ENCODE results near the gene CLEC5A. TPM values are rescaled to one million over a fixed set of nuclear protein-coding genes. Genes with fewer than 3 reads are reported as not detected.
"Not testable (repeated sequence)": the region's sequence is repeated elsewhere in the genome, so short reads cannot be mapped to it uniquely, and the experiment has no call there.

CLEC5A gene
- polyA plus RNA-seq, 3 donors = 9.6 to 15.2 (median 10.0) TPM

- Histone ChIP-seq H2AFZ (ENCODE audit: insufficient read depth, low read depth, low read length, poor library complexity, severe bottlenecking) (peak overlapping the region; percentile 4), H3K27me3 (ENCODE audit: control insufficient read depth in 2 of 2, insufficient read depth in 2 of 2, low read length in 2 of 2) (no peaks in the 10 kb centered on the region), H3K36me3 (replicated peaks in 1 of 2; ENCODE audit: control insufficient read depth in 1 of 2, insufficient read depth in 2 of 2, low read length in 2 of 2) (no peaks in the 10 kb centered on the region), H3K4me3 (replicated peaks in 1 of 3; ENCODE audit: low read depth in 2 of 3, low read length in 3 of 3) (peak overlapping the region in 1 of 3 experiments; percentile 27), H3K79me2 (ENCODE audit: insufficient read depth, low read length) (no peaks in the 10 kb centered on the region), H4K20me1 (ENCODE audit: insufficient read depth, low read length) (no peaks in the 10 kb centered on the region), H3K4me2 (replicated peaks; ENCODE audit: extremely low read depth, low read length, poor library complexity, severe bottlenecking) (peak overlapping the region; percentile 55), H3K9me3 (replicated peaks in 1 of 2; ENCODE audit: control insufficient read depth in 1 of 2, insufficient read depth in 1 of 2, low read length in 2 of 2) (no peaks in the 10 kb centered on the region), H3K9ac (ENCODE audit: insufficient read depth, low read length, poor library complexity, severe bottlenecking) (no peak overlapping the region), H3K27ac (ENCODE audit: low read depth in 1 of 2, low read length in 2 of 2) (peak overlapping the region; percentile 20 to 75), H3K4me1 (ENCODE audit: control insufficient read depth in 1 of 2, insufficient read depth in 2 of 2, low read length in 2 of 2) (peaks cover 56 to 63% of the 10 kb centered on the region in 2 donors)
- TF ChIP-seq CTCF (IDR thresholded peaks at IDR 0.05) = no peak
- peak overlapping the region; percentile 77 to 91 (median 86) for H3K27ac Mint-ChIP-seq
- H3K4me1 Mint-ChIP-seq = peaks cover 65% of the 10 kb centered on the region
- H3K9me3 Mint-ChIP-seq = peaks cover 0 to 7% (median 2%) of the 10 kb centered on the region in 7 donors
- peaks cover 0 to 2% (median 0%) of the 10 kb centered on the region in 3 donors for H3K27me3 Mint-ChIP-seq (ENCODE audit: low read depth in 3 of 3)
- intact Hi-C loops (cut with micrococcal nuclease) = no loop called here
- WGBS (ENCODE audit: insufficient coverage) = 25% methylated on average over 4 of the region's 6 CpGs
- H3K36me3 Mint-ChIP-seq = peaks cover 2 to 3% of the 10 kb centered on the region in 2 donors
- peak in 2 of 3 donors; percentile 37 for DNase-seq
- H3K4me3 Mint-ChIP-seq = peak overlapping the region in 1 of 2 donors; percentile 67
These were observed 44.4 kb upstream of the CLEC5A start for GRCh38 chr7:141991140-141991539.

- H3K4me1 Mint-ChIP-seq = peaks cover 65% of the 10 kb centered on the region
- intact Hi-C loops (cut with micrococcal nuclease) = no loop called here
- peak overlapping the region; percentile 74 to 88 (median 83) for H3K27ac Mint-ChIP-seq
- Histone ChIP-seq H3K36me3 (replicated peaks in 1 of 2; ENCODE audit: control insufficient read depth in 1 of 2, insufficient read depth in 2 of 2, low read length in 2 of 2) (no peaks in the 10 kb centered on the region), H3K27ac (ENCODE audit: low read depth in 1 of 2, low read length in 2 of 2) (peak overlapping the region in 1 of 2 donors; percentile 69), H3K79me2 (ENCODE audit: insufficient read depth, low read length) (no peaks in the 10 kb centered on the region), H3K27me3 (ENCODE audit: control insufficient read depth in 2 of 2, insufficient read depth in 2 of 2, low read length in 2 of 2) (no peaks in the 10 kb centered on the region), H2AFZ (ENCODE audit: insufficient read depth, low read depth, low read length, poor library complexity, severe bottlenecking) (no peak overlapping the region), H3K4me1 (ENCODE audit: control insufficient read depth in 1 of 2, insufficient read depth in 2 of 2, low read length in 2 of 2) (peaks cover 56 to 63% of the 10 kb centered on the region in 2 donors), H3K9me3 (replicated peaks in 1 of 2; ENCODE audit: control insufficient read depth in 1 of 2, insufficient read depth in 1 of 2, low read length in 2 of 2) (no peaks in the 10 kb centered on the region), H3K4me2 (replicated peaks; ENCODE audit: extremely low read depth, low read length, poor library complexity, severe bottlenecking) (peak overlapping the region; percentile 10), H3K9ac (ENCODE audit: insufficient read depth, low read length, poor library complexity, severe bottlenecking) (no peak overlapping the region), H4K20me1 (ENCODE audit: insufficient read depth, low read length) (no peaks in the 10 kb centered on the region), H3K4me3 (replicated peaks in 1 of 3; ENCODE audit: low read depth in 2 of 3, low read length in 3 of 3) (peak overlapping the region in 1 of 3 experiments; percentile 39)
- H3K9me3 Mint-ChIP-seq = peaks cover 0 to 5% (median 0%) of the 10 kb centered on the region in 7 donors
- peaks cover 0 to 2% (median 0%) of the 10 kb centered on the region in 3 donors for H3K27me3 Mint-ChIP-seq (ENCODE audit: low read depth in 3 of 3)
- TF ChIP-seq CTCF (IDR thresholded peaks at IDR 0.05) = no peak
- DNase-seq = peak; percentile 34 to 63 (median 58)
- H3K4me3 Mint-ChIP-seq = peak overlapping the region in 1 of 2 donors; percentile 21
- no peaks in the 10 kb centered on the region for H3K36me3 Mint-ChIP-seq
- no CpG with 5 or more reads among the region's 2 CpGs for WGBS (ENCODE audit: insufficient coverage)
These were observed 43.4 kb upstream of the CLEC5A start for GRCh38 chr7:141990011-141990725.

- no CpG with 5 or more reads among the region's 4 CpGs for WGBS (ENCODE audit: insufficient coverage)
- H4K20me1 ChIP-seq (ENCODE audit: insufficient read depth, low read length); H3K27me3 Mint-ChIP-seq (ENCODE audit: low read depth in 3 of 3); H3K4me3 ChIP-seq (replicated peaks in 1 of 3; ENCODE audit: low read depth in 2 of 3, low read length in 3 of 3); H3K36me3 Mint-ChIP-seq; H3K79me2 ChIP-seq (ENCODE audit: insufficient read depth, low read length); H3K36me3 ChIP-seq (replicated peaks in 1 of 2; ENCODE audit: control insufficient read depth in 1 of 2, insufficient read depth in 2 of 2, low read length in 2 of 2); DNase-seq; H3K9ac ChIP-seq (ENCODE audit: insufficient read depth, low read length, poor library complexity, severe bottlenecking); H3K9me3 ChIP-seq (replicated peaks in 1 of 2; ENCODE audit: control insufficient read depth in 1 of 2, insufficient read depth in 1 of 2, low read length in 2 of 2); H3K4me3 Mint-ChIP-seq; H3K4me2 ChIP-seq (replicated peaks; ENCODE audit: extremely low read depth, low read length, poor library complexity, severe bottlenecking); H3K27me3 ChIP-seq (ENCODE audit: control insufficient read depth in 2 of 2, insufficient read depth in 2 of 2, low read length in 2 of 2); H3K9me3 Mint-ChIP-seq; intact Hi-C loops (cut with micrococcal nuclease); H2AFZ ChIP-seq (ENCODE audit: insufficient read depth, low read depth, low read length, poor library complexity, severe bottlenecking): not testable (repeated sequence)
- peaks cover 56 to 61% of the 10 kb centered on the region in 2 donors for H3K4me1 ChIP-seq (ENCODE audit: control insufficient read depth in 1 of 2, insufficient read depth in 2 of 2, low read length in 2 of 2)
- peak overlapping the region in 1 of 2 donors; percentile 69 for H3K27ac ChIP-seq (ENCODE audit: low read depth in 1 of 2, low read length in 2 of 2)
- peaks cover 58% of the 10 kb centered on the region for H3K4me1 Mint-ChIP-seq
- H3K27ac Mint-ChIP-seq = peak overlapping the region in 4 of 7 donors; percentile 10 to 81 (median 41)
These were observed 41.0 kb upstream of the CLEC5A start for GRCh38 chr7:141987803-141988202.
